Lower leg skin (tissue), 3 donors: Measurements from ENCODE around the gene RGS9.

Source experiments
- CTCF ChIP-seq, 3 donors: fragments of 450-650 bp; IDR thresholded peaks; one replicate each; pipeline ENCODE4 v1.5.1; 2016; ENCODE audit warnings: antibody characterized with exemption in 3 of 3, mild to moderate bottlenecking in 3 of 3, moderate library complexity in 2 of 3
- POLR2A ChIP-seq, 2 donors: fragments of 450-650 bp; IDR thresholded peaks; one replicate each; pipeline ENCODE4 v1.6.1; 2016 to 2017; ENCODE audit warnings: antibody characterized with exemption in 2 of 2, mild to moderate bottlenecking in 1 of 2, moderate library complexity in 1 of 2

- TF ChIP-seq CTCF (IDR thresholded peaks at IDR 0.05): no peak
- TF ChIP-seq POLR2A (IDR thresholded peaks at IDR 0.05): no peak
Measured at GRCh38 chr17:65265276-65265675, 128.1 kb downstream of the RGS9 start.
